MCF 10A (cell line): ENCODE data around the gene ZMYM3. TPM values are rescaled to one million over a fixed set of nuclear protein-coding genes. Genes with fewer than 3 reads are reported as not detected.
A peak's percentile ranks its signal among the peaks of the same experiment; 100 is the strongest.

Experiments used
- BruUV-seq: library from RNA; stranded (reverse); fragments of 400-500 nt; replicated peaks from 2 replicates; lab custom pipeline; 2021; lab: Mats Ljungman, UMichigan
- CTCF ChIA-PET: fragments of 300-600 bp; sonication (Branson Sonifier 250); formaldehyde crosslinking; extraction: SDS; loops from one replicate; lab custom pipeline; 2021; ENCODE audit warnings: antibody characterized with exemption, inconsistent platforms; lab: Yijun Ruan, JAX
- POLR2A ChIA-PET: fragments of 300-600, 350-650 bp; sonication (Branson Sonifier 250); formaldehyde crosslinking; extraction: SDS; loops from one replicate; lab custom pipeline; 2020; ENCODE audit warnings: antibody characterized with exemption, inconsistent platforms; lab: Yijun Ruan, JAX
- DNase-seq: peaks from one replicate; pipeline ENCODE4 v3.0.0-alpha.2; 2018; ENCODE audit not compliant: unreplicated experiment
- H3K27ac Mint-ChIP-seq: one replicate; pipeline ENCODE4 v1.8.0; 2022; ENCODE audit warnings: mild to moderate bottlenecking, low read depth, mixed read lengths; ENCODE audit not compliant: unreplicated experiment
- H3K27me3 Mint-ChIP-seq: one replicate; pipeline ENCODE4 v1.8.0; 2022; ENCODE audit warnings: mixed read lengths; ENCODE audit not compliant: insufficient read depth, unreplicated experiment
- H3K36me3 Mint-ChIP-seq: one replicate; pipeline ENCODE4 v1.8.0; 2022; ENCODE audit warnings: mild to moderate bottlenecking, moderate library complexity, mixed read lengths; ENCODE audit not compliant: insufficient read depth, unreplicated experiment
- H3K4me1 Mint-ChIP-seq: one replicate; pipeline ENCODE4 v1.8.0; 2022; ENCODE audit warnings: mixed read lengths; ENCODE audit not compliant: insufficient read depth, unreplicated experiment
- H3K4me3 Mint-ChIP-seq: one replicate; pipeline ENCODE4 v1.8.0; 2022; ENCODE audit warnings: mild to moderate bottlenecking, moderate library complexity, mixed read lengths; ENCODE audit not compliant: unreplicated experiment
- H3K9me3 Mint-ChIP-seq: one replicate; pipeline ENCODE4 v1.8.0; 2022; ENCODE audit warnings: mixed read lengths; ENCODE audit not compliant: unreplicated experiment
- intact Hi-C: fragments of 100-400 bp; cut with micrococcal nuclease; formaldehyde crosslinking; loops from 2 replicates; pipeline ENCODE4 v1.14.1; 2022
- total RNA-seq: library from RNA; stranded (reverse); gene quantifications from 2 replicates; pipeline ENCODE4 v1.2.3, GENCODE V29; 2022
- TF ChIP-seq, protein P1 (sequence below): fragments of 200-600 bp; IDR thresholded peaks from one replicate; pipeline ENCODE4 v1.8.0; 2022; ENCODE audit warnings: antibody characterized with exemption, mild to moderate bottlenecking; ENCODE audit not compliant: unreplicated experiment

ZMYM3 gene
- total RNA-seq, 1 experiment from 2014 or later, result 8.4 TPM

GRCh38 chrX:71291381-71291780 is 37.4 kb upstream of the ZMYM3 start:
- no peak for DNase-seq
- Mint-ChIP-seq H3K27ac (no peak overlapping the region), H3K27me3 (peaks cover 16% of the 10 kb centered on the region), H3K4me1 (no peaks in the 10 kb centered on the region), H3K36me3 (peaks cover 90% of the 10 kb centered on the region), H3K4me3 (no peak overlapping the region), H3K9me3 (no peaks in the 10 kb centered on the region)
- no TSS peak for BruUV-seq
- ChIA-PET POLR2A (interaction anchor here (1.6 kb wide), 1 partner anchor 8 kb away, joined by 4 read pairs; the partner anchor contains the start of gene NONO), CTCF (interaction anchor here (0.6 to 0.9 kb wide), 2 partner anchors 9 to 113 kb away, joined by 3 to 5 read pairs; no protein-coding TSS in a partner anchor)
- intact Hi-C loops, result no loop called here
- TF ChIP-seq, protein P1, sequence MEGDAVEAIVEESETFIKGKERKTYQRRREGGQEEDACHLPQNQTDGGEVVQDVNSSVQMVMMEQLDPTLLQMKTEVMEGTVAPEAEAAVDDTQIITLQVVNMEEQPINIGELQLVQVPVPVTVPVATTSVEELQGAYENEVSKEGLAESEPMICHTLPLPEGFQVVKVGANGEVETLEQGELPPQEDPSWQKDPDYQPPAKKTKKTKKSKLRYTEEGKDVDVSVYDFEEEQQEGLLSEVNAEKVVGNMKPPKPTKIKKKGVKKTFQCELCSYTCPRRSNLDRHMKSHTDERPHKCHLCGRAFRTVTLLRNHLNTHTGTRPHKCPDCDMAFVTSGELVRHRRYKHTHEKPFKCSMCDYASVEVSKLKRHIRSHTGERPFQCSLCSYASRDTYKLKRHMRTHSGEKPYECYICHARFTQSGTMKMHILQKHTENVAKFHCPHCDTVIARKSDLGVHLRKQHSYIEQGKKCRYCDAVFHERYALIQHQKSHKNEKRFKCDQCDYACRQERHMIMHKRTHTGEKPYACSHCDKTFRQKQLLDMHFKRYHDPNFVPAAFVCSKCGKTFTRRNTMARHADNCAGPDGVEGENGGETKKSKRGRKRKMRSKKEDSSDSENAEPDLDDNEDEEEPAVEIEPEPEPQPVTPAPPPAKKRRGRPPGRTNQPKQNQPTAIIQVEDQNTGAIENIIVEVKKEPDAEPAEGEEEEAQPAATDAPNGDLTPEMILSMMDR, result no peak

DNA sequence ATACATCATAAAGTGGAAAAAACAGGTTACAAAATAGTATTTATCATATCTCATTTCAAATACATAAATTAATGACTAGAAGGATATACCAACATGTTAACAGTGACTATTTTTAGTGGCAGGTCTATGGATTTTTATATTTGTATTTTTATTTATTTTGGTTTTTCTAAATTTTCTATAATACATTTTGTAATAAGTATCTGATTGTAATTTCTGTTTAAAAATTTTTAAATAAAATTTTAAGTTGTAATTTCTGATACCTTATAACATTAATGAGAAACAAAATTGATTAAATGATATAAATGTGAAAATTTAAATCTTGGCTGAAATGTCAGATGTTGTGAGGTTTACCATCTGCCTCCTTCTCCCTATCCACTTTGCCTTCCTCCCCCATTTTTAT is 32.0 kb upstream of the ZMYM3 start:
- no peaks in the 10 kb centered on the region for H3K27me3 Mint-ChIP-seq
- TF ChIP-seq, protein P1, result no peak
- H3K9me3 Mint-ChIP-seq, result no peaks in the 10 kb centered on the region
- no TSS peak for BruUV-seq
- DNase-seq, result no peak
- peaks cover 60% of the 10 kb centered on the region for H3K36me3 Mint-ChIP-seq
- intact Hi-C loops, result no loop called here
- peak overlapping the region; percentile 96 for H3K4me3 Mint-ChIP-seq
- ChIA-PET CTCF (no interaction called here), POLR2A (interaction anchor here (0.6 to 4.4 kb wide), 4 partner anchors 32 to 247 kb away, joined by 3 to 44 read pairs (median 6); partner anchors contain the start of genes OGT, TAF1 and ZMYM3)
- H3K27ac Mint-ChIP-seq, result no peak overlapping the region
- H3K4me1 Mint-ChIP-seq, result no peaks in the 10 kb centered on the region

GRCh38 chrX:71283403-71284143 is 29.6 kb upstream of the ZMYM3 start, which contains the start of gene NONO:
TSS of gene NONO (plus strand) at chrX:71283635. CDS start at chrX:71290638, 7,003 bp downstream.
- TF ChIP-seq, protein P1, result no peak
- peak; percentile 97 for DNase-seq
- Mint-ChIP-seq H3K27ac (peak within 1 kb of the TSS; percentile 98), H3K4me3 (peak within 1 kb of the TSS; percentile 96), H3K4me1 (no peaks in the 10 kb centered on the region), H3K9me3 (peaks cover 9% of the 10 kb centered on the region), H3K36me3 (peaks cover 38% of the 10 kb centered on the region), H3K27me3 (peaks cover 10% of the 10 kb centered on the region)
- ChIA-PET CTCF (interaction anchor here (0.6 to 1.3 kb wide), 7 partner anchors 15 to 991 kb away, joined by 3 to 4 read pairs (median 3); partner anchors contain the start of gene ZMYM3), POLR2A (interaction anchor here (0.6 to 4.4 kb wide), 23 partner anchors 9 to 1362 kb away, joined by 3 to 64 read pairs (median 4); partner anchors contain the start of genes MED12, OGT, TAF1 and ZMYM3)
- TSS peak; percentile 66 for BruUV-seq
- intact Hi-C loops, result loop anchor here (5.0 kb wide), 1 partner anchor 101 kb away; no protein-coding TSS in a partner anchor
